NB4 (cell line): Measurements from ENCODE around the gene FOXP1.

Source experiments
- DNase-seq: peaks from one replicate; pipeline ENCODE4 v3.0.0; 2010; ENCODE audit warnings: low read depth
- H3K4me3 ChIP-seq: one replicate; pipeline ENCODE4 v1.5.1; 2011; ENCODE audit warnings: mild to moderate bottlenecking, low read depth, low read length, moderate library complexity
- MYC ChIP-seq: IDR thresholded peaks from 2 replicates; pipeline ENCODE4 v1.6.1; 2011; ENCODE audit warnings: low read depth, low read length
- POLR2A ChIP-seq: IDR thresholded peaks from 2 replicates; pipeline ENCODE4 v1.6.1; 2011; ENCODE audit warnings: mild to moderate bottlenecking; ENCODE audit not compliant: insufficient read length; ENCODE audit errors: extremely low read depth
- TF ChIP-seq, protein P1 (sequence below): IDR thresholded peaks from one replicate; pipeline ENCODE4 v1.5.1; 2012; ENCODE audit warnings: low read depth, low read length
- TF ChIP-seq, protein P2 (sequence below): IDR thresholded peaks from 2 replicates; pipeline ENCODE4 v1.6.1; 2011; ENCODE audit warnings: low read depth, low read length

Gene FOXP1

DNA sequence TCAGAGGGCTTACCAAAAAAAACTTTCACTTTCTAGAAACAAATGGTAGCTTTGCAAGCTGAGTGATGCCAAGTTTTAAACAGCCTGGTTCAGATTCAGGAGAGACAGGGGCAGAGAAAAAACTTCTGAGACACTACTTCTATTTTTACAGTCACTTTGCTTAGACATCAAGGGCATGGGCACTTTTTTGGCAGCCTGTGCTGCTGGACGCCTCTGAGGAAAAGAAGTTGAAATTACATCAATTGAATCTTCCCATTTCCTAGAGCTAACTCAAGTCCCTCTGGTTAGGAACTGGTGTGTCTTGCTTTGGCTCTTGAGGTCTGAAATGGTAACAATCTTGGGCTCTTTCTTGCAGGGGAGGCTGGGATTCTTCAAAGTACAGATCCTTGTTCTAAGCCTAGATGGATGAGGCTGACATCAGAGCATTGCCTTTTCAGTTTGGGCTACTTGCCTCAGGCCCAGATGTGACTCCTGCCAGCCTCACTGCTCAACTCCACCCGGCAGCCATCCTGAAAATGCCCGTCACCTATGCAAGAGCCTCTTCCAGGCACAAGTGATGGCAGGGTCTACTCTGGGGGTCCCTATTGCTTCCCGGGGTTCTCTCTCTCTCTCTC lies 357.5 kb downstream of the FOXP1 start:
- TF ChIP-seq, protein P1, sequence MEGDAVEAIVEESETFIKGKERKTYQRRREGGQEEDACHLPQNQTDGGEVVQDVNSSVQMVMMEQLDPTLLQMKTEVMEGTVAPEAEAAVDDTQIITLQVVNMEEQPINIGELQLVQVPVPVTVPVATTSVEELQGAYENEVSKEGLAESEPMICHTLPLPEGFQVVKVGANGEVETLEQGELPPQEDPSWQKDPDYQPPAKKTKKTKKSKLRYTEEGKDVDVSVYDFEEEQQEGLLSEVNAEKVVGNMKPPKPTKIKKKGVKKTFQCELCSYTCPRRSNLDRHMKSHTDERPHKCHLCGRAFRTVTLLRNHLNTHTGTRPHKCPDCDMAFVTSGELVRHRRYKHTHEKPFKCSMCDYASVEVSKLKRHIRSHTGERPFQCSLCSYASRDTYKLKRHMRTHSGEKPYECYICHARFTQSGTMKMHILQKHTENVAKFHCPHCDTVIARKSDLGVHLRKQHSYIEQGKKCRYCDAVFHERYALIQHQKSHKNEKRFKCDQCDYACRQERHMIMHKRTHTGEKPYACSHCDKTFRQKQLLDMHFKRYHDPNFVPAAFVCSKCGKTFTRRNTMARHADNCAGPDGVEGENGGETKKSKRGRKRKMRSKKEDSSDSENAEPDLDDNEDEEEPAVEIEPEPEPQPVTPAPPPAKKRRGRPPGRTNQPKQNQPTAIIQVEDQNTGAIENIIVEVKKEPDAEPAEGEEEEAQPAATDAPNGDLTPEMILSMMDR, result no peak
- TF ChIP-seq MYC (no peak), POLR2A (no peak)
- TF ChIP-seq, protein P2, sequence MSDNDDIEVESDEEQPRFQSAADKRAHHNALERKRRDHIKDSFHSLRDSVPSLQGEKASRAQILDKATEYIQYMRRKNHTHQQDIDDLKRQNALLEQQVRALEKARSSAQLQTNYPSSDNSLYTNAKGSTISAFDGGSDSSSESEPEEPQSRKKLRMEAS, result no peak
- DNase-seq, result no peak
- H3K4me3 ChIP-seq, result no peak overlapping the region

DNA sequence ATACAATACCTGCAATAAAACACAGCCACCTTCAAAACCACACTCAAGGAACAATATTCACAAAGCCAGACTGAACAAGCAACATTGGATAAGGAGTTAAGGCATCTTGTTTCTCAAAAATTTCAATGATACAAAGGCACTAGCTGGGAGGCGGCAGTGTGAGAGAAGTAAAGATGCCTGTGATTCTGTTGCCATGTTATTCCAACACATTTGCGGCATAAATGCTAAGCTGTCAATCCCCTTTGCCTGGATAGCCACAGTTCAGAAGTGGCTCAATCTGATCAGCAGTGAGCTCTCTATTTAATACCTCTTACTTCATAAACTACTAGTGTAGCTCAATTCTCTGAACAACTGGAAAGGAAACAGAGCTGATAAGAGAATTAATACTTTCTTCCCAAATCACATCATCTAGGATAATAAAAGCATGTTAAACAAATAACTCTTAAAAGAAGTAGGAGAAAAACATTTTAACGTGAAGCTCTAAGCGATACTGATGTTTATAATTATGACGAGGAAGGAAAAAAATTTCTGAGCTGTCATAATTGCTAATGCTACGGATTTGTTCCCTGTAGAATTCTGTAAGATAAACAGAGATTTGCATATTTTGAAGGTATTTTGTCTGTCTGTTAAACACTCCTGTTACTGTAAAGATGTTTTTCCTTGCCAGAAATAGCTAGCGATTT lies 358.4 kb downstream of the FOXP1 start:
- no peak for DNase-seq
- H3K4me3 ChIP-seq, result no peak overlapping the region
- TF ChIP-seq, protein P1, result no peak
- TF ChIP-seq MYC (no peak), POLR2A (no peak)
- TF ChIP-seq, protein P2, result no peak

DNA sequence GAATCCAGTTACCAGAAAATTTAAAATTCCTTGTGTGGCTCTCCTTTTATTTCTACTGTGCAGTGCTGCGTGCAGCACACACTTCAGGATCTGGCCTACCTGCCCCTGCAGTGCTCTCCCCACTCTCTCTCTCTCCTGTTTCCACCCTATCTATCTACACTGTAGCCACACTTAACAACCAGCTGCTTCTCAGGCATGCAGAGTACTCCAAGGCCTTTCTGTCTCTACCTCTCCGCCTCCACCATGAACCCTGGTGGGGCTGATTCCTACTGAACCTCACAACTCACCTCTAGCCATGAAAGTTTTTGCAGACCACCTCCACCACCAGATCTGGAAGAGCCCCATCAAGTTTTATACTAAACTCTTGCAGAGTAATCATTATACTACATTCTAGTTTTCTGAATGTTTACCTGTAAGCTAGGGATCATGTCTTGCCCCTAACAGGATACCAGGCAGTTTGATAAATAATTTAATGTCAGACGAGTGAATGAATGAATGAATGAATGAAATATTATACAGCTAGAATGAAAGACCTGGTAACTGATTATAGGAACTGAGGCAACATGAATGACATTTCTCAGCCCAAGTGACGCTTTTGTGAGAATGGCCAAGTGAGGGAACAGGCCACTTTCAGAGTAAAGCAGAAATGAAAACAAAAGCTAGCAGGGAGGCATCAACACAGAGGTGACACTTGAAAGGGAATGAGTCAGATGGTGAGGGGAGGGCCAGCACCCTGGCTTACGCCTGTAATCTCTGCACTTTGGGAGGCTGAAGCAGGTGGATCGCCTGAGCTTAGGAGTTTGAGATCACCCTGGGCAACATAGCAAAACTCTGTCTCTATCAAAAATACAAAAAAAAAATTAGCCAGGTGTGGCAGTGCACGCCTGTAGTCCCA lies 363.5 kb downstream of the FOXP1 start:
- TF ChIP-seq, protein P2, result no peak
- TF ChIP-seq, protein P1, result no peak
- no peak for TF ChIP-seq MYC
- no peak for TF ChIP-seq POLR2A
- DNase-seq, result no peak

DNA sequence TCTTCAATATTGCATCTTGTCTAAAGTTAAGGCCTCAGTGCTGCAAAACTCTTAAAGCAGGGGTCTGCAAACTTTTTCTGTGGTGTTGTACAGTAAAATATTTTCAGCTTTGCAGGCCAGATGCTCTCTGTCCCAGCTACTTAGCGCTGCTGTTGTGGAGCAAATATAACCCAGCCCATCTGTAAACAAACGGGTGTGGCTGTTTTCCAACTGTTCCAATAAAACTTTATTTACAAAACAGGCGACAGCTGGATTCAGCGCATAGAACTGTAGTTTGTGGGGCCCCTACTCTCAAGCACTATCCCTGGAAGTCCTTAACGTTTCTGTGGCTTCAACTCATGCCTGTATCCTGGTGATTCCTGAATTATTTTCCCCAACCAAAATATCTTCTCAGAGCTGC lies 365.0 kb downstream of the FOXP1 start:
- TF ChIP-seq, protein P1, result no peak
- no peak for TF ChIP-seq POLR2A
- DNase-seq, result no peak
- H3K4me3 ChIP-seq, result no peak overlapping the region

More for the DNA sequence above, 363.5 kb downstream of the FOXP1 start:
- no peak overlapping the region for H3K4me3 ChIP-seq

DNA sequence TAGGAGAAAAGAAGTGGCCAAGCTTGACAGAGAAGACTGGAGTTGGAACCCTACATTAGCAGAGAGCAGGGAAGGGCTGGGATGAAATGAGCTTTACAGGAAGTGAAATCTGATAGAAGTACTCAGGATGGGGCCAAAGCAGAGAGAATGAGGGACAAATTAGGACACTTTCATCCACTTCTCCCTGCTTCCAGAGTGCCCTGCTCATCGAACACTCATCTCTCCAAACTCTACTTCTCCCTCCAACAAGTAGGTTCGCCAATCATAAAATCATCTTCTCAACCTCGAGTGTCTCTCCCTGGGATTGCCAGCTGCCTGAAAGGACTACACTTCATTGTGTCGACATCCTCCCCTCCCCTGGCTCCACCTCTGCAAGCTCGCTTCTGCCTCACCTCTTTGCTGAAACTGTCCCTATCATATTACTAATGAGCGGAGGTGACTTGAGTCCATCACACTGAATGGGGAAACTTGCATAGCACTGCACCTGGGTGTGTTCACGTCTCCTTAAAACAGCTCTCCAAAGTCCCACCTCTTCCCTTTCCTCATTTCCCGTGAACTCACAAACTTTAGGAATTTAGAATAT lies 365.8 kb downstream of the FOXP1 start:
- DNase-seq, result no peak
- H3K4me3 ChIP-seq, result no peak overlapping the region
- no peak for TF ChIP-seq MYC
- TF ChIP-seq, protein P1, result no peak
- TF ChIP-seq POLR2A, result no peak
- TF ChIP-seq, protein P2, result no peak
